Measurements from ENCODE around the gene CHRNB2.
"Not testable (repeated sequence)": the region's sequence is repeated elsewhere in the genome, so short reads cannot be mapped to it uniquely, and the experiment has no call there.

Gene CHRNB2

GRCh38 chr1:154567386-154568156, at the start of gene CHRNB2:
Gene CHRNB2 (plus strand): TSS chr1:154567778. CDS start chr1:154568045, 267 bp downstream.
- DNase-seq = peak; percentile 20 to 75 (median 64)

- DNase-seq = no peak
Observed at GRCh38 chr1:154519591-154519991, 48.0 kb upstream of the CHRNB2 start.

- no peak for DNase-seq
Observed at GRCh38 chr1:154520333-154520732, 47.2 kb upstream of the CHRNB2 start.

GRCh38 chr1:154521695-154522094, 45.9 kb upstream of the CHRNB2 start:
- no peak for DNase-seq

DNA sequence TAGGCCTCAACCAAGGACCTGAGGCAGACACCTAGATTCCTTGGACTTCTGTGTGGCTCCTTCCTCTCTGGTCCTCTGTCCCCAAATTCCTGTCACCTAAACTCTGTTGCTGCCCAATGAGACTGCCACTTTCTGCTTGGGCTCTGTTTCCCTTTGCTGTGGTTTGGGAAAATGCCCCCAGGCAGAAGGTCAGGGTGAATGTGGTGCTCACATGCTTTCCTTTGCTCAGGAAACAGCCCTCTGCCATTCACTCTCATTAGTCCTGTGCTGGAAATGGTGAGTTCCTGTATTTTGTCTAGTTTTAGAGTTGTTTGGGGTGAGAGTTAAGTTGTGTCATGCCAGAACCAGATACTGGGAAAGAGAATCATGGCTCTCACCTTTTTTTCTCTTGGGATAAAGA, 42.7 kb upstream of the CHRNB2 start:
- no peak for DNase-seq

GRCh38 chr1:154527192-154527591, 40.4 kb upstream of the CHRNB2 start:
- DNase-seq = no peak

DNA sequence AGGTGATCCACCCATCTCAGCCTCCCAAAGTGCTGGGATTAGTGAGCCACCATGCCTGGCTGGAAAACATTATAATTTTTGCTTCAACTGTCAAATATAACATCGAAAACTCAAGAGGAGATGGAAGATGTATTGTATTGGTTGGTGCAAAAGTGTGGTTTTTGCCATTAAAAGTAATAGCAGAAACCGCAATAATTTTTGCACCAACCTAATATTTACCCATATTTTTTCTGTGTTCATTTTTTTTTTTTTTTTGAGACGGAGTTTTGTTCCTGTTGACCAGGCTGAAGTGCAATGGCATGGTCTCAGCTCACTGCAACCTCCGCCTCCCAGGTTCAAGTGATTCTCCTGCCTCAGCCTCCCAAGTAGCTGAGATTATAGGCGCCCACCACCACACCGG, 38.3 kb upstream of the CHRNB2 start:
- DNase-seq = no peak

- not testable (repeated sequence) for DNase-seq
Observed at GRCh38 chr1:154531950-154532349, 35.6 kb upstream of the CHRNB2 start.

DNA sequence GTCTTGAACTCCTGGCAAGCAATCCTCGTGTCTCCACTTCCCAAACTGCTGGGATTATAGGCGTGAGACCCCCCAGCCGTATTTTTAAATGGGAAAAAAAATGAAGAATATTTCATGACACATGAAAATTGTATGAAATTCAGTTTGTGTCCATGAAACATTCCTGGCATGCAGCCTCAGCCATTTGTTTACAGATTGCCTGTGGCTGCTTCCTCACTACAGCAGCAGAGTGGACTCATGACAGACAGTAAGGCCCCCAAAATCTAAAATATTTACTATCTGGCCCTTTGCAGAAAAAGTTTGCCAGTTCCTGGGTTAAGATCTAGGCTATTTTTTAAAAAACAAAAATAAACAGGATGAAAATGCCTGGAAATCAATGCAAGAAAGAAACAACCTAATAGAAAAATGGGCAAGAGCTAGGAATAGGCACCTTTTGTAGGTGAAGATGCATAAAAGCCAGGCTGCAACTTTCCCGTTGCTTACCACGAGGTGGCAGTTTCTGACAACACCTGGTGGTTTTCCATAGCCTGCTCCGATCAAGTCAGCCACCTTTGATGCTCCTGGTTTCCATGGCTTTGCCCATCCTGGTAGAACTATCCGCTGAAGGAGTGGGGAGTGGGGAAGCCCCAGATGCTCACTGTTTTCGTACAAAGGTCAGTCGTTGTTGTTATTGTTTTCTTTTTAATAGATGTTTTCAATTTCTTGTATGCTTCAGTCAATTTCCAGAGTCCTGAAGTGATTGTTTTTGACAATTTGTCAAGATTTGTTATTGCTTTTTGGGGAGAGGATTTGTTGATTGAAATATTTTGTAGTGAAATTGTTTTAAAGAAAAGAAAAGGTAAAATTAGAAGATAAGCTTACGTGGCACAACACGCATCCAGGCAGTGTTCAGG, 33.4 kb upstream of the CHRNB2 start:
- no peak for DNase-seq

DNA sequence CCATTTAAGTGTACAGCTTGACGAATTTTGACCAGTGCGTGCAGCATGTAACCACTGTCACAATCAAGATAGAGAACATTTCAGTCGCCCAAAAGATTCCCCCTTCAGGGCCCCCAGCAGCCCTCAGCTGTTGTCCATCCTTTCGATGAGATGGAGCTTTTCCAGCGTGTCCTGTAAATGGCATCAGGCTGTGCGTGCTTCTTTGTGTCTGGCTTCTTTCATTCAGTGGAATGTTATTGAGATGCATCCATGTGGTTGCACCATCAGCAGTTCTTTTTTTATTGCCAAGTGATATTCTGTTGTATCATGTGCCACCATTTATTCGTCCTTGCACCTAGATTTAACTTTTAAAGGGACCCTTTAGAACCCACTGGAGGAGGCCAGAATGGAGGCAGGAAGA, 31.0 kb upstream of the CHRNB2 start:
- DNase-seq = no peak

DNA sequence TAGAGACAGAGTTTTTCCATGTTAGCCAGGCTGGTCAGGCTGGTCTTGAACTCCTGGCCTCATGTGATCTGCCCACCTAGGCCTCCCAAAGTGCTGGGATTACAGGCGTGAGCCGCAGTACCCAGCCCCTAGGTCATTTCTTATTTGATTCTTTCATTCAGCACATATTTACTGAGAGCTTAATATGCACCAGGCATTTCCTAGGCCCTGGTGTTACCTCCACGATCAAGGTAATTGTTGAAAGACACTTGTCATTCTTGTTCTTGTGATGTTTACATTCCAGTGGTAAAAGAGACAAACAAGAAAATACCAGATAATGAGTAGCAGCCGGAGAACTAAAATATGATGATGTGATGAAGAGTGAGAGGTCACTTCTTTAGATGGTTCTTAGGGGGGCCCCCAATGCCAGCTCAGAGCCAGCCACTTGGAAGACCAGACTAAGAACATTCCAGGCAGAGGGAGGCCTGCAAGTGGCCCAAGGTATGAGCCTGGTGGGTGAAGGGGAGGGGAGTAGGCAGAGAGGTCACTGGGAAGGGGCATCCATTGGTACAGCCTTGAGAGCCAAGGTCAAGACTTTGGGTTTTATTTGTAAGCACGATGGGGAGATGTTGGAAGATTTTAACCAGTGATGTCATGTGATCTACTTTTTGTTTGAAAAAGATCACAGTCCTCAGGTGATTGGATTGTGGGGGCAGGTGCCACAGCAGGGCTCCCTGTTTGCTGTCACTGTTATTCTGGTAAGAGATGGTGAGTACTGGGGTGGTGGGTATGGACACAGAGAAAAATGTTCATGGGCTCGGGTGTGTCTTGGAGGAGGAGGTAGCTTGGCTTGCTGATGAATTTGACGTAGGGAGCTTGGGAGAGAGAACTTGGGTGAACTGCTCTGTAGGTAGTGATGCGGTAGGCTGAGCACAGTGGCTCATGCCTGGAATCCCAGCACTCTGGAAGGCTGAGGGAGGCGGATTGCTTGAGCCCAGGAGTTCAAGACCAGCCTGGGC, 27.8 kb upstream of the CHRNB2 start:
- DNase-seq = no peak

GRCh38 chr1:154541231-154541630, 26.3 kb upstream of the CHRNB2 start:
- DNase-seq = no peak

- DNase-seq = peak in 5 of 6 experiments; percentile 20 to 53 (median 28)
Observed at GRCh38 chr1:154546264-154547063, 21.1 kb upstream of the CHRNB2 start.

DNA sequence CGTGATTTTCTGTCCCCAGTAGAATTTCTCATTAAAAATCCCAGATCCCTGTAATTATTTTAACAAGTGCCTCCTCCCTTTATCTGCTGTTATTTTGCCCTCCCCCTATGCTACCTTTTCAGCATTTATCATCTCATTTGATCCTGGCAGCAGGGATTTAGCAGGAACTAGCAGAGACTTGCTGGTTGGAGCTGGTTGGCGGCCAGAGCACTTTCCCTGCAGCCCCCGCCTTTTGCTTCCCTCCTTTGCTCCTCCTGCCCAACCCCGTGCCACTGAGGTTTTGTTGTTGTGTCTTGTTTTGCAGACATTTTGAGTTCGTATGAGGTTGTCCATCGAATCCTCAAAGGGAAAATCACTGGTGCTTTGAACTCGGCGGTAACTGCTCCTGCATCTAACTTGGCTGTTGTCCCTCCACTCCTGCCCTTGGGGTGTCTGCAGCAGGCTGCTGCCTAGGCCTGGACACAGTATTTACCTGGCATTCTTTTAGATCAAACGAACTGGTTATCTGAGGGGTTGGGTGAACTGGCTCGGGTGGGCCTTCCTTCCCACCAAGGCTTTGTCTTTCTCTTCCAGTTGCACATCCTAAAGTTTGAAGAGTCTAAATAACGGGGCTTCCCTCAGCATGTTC, 20.4 kb upstream of the CHRNB2 start:
- DNase-seq = no peak

- DNase-seq = no peak
Observed at GRCh38 chr1:154548028-154548427, 19.6 kb upstream of the CHRNB2 start.

- DNase-seq = no peak
Observed at GRCh38 chr1:154549202-154549770, 18.3 kb upstream of the CHRNB2 start.

GRCh38 chr1:154550070-154550469, 17.5 kb upstream of the CHRNB2 start:
- DNase-seq = no peak

DNA sequence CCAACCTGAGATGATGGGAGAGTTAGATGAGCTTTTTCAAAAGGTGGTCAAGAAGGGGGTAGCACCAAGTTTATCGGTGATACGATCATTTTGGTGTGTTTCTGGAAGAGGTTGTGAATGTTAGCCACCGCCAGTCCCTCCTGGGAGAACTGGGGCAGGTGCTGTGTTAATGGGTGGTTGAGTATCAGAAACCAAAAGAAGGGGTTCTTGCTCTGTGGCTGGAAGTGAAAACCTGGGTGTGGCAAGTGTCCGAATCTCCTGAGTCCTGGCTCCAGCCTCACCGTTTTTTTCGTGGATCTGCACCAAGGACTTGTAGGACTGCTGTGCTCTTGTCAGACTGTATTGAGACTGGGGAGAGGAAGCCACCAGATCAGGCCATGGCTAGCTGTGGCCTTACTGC, 16.9 kb upstream of the CHRNB2 start:
- no peak for DNase-seq

GRCh38 chr1:154551474-154551873, 16.1 kb upstream of the CHRNB2 start:
- no peak for DNase-seq

DNA sequence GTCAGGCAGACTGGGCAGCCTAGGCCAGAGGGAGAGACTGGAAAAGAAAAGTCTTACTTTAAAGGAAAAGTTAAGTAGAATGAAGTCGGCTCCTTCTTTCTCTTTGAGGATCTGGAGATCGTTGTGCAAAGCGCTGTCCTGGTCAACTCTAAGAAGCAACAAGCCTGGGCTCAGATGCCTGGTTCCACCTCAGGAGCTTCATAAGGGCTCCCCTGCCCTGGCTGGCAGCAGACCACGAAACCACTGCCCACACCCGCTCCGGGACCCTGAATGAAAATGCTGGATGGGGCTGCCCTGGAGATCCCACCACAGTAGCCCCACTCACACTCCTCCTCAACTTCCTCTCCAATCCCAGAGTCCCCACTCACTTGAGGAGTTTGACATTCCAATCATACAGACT, 15.5 kb upstream of the CHRNB2 start:
- DNase-seq = no peak
